GM12878 (cell line): ENCODE results near the gene RIPOR1. TPM values are rescaled to one million over a fixed set of nuclear protein-coding genes. Genes with fewer than 3 reads are reported as not detected.
A peak's percentile ranks its signal among the peaks of the same experiment; 100 is the strongest.

Experiments
- CBX3 ChIP-seq: fragments of 200-600 bp; sonication (generic); IDR thresholded peaks from 2 replicates; pipeline ENCODE4 v1.6.1; 2016; ENCODE audit warnings: low read depth, borderline replicate concordance
- CTCF ChIP-seq, 3 experiments: IDR thresholded peaks in 2 of 3; conservative IDR thresholded peaks in 1 of 3; 2 replicates each; pipeline ENCODE4 v1.5.1; 2011; ENCODE audit warnings: low read depth in 3 of 3, low read length in 3 of 3, mild to moderate bottlenecking in 3 of 3, control low read depth in 2 of 3, moderate library complexity in 2 of 3, inconsistent platforms in 1 of 3, mixed read lengths in 1 of 3; ENCODE audit not compliant: control insufficient read depth in 2 of 3, insufficient read depth in 1 of 3; ENCODE audit errors: extremely low read depth in 1 of 3
- CUX1 ChIP-seq: IDR thresholded peaks from 2 replicates; pipeline ENCODE4 v1.6.1; 2012; ENCODE audit warnings: improper control_type of control experiment, low read depth, low read length; ENCODE audit not compliant: insufficient replicate concordance
- EGR1 ChIP-seq, 2 experiments: IDR thresholded peaks; 1 replicate in 1 of 2; 2 replicates in 1 of 2; pipeline ENCODE4 v1.6.1; 2011 to 2012; ENCODE audit warnings: low read depth in 2 of 2, low read length in 2 of 2, borderline replicate concordance in 1 of 2, mild to moderate bottlenecking in 1 of 2, moderate library complexity in 1 of 2
- GABPA ChIP-seq: IDR thresholded peaks from 2 replicates; pipeline ENCODE4 v1.6.1; 2014; ENCODE audit warnings: antibody characterized with exemption, low read depth, mild to moderate bottlenecking, inconsistent platforms
- HCFC1 ChIP-seq: fragments of 150-350 bp; IDR thresholded peaks from 2 replicates; pipeline ENCODE4 v1.6.1; 2014; ENCODE audit warnings: low read length
- IKZF1 ChIP-seq: fragments of 450-650 bp; conservative IDR thresholded peaks from 2 replicates; pipeline ENCODE4 v1.6.1; 2017; ENCODE audit warnings: antibody characterized with exemption, mild to moderate bottlenecking
- LARP7 ChIP-seq: fragments of 450-650 bp; IDR thresholded peaks from 2 replicates; pipeline ENCODE4 v1.6.1; 2017; ENCODE audit warnings: mild to moderate bottlenecking
- NFXL1 ChIP-seq: fragments of 450-650 bp; IDR thresholded peaks from 2 replicates; pipeline ENCODE4 v1.6.1; 2017; ENCODE audit warnings: antibody characterized with exemption, mild to moderate bottlenecking, borderline replicate concordance
- NFYB ChIP-seq: IDR thresholded peaks from 2 replicates; pipeline ENCODE4 v1.6.1; 2011; ENCODE audit warnings: low read depth, mild to moderate bottlenecking, low read length, improper control_type of control experiment, moderate library complexity; ENCODE audit not compliant: insufficient read depth
- NR2F1 ChIP-seq: fragments of 450-650 bp; conservative IDR thresholded peaks from 2 replicates; pipeline ENCODE4 v1.6.1; 2017; ENCODE audit warnings: mild to moderate bottlenecking
- PAX5 ChIP-seq: IDR thresholded peaks from 2 replicates; pipeline ENCODE4 v1.6.1; 2011; ENCODE audit warnings: low read depth, low read length, borderline replicate concordance
- RBBP5 ChIP-seq: fragments of 200-600 bp; sonication (generic); conservative IDR thresholded peaks from 2 replicates; pipeline ENCODE4 v1.6.1; 2016
- SUZ12 ChIP-seq: fragments of 200-600 bp; sonication (generic); IDR thresholded peaks from one replicate; pipeline ENCODE4 v1.6.1; 2018; ENCODE audit warnings: antibody characterized with exemption, mild to moderate bottlenecking; ENCODE audit not compliant: unreplicated experiment
- TCF12 ChIP-seq: IDR thresholded peaks from 2 replicates; pipeline ENCODE4 v1.6.1; 2011; ENCODE audit warnings: low read depth, mild to moderate bottlenecking, low read length
- WRNIP1 ChIP-seq: IDR thresholded peaks from 2 replicates; pipeline ENCODE4 v1.6.1; 2011; ENCODE audit warnings: low read depth, low read length, improper control_type of control experiment, borderline replicate concordance
- polyA plus RNA-seq, 11 experiments: library from polyadenylated mRNA; depleted of rRNA in 4 of 11; unstranded in 6 of 11; stranded (reverse) in 5 of 11; fragments of >200 nt; fragmentation: Nextera tagmentation in 4 of 11; fragmentation: Illumina TruSeq in 1 of 11; extraction: Ambion mirVana in 4 of 11; extraction: Trizol in 1 of 11; gene quantifications; 1 replicate in 1 of 11; 2 replicates in 10 of 11; pipeline versions ENCODE4 v1.2.1 to v1.2.3, GENCODE V29; 2011 to 2016; ENCODE audit warnings: inconsistent platforms in 2 of 11, missing spikeins in 2 of 11, low read depth in 1 of 11
- total RNA-seq, 4 experiments: library from RNA; depleted of rRNA in 3 of 4; stranded (reverse); fragments of >200 nt in 3 of 4; fragmentation: Illumina TruSeq in 1 of 4; extraction: Trizol in 1 of 4; gene quantifications; 2 replicates each; pipeline versions ENCODE4 v1.2.1 to v1.2.3, GENCODE V29; 2013 to 2021
- TF ChIP-seq, protein P1 (sequence below): fragments of 450-650 bp; IDR thresholded peaks from 2 replicates; pipeline ENCODE4 v1.6.1; 2017; ENCODE audit warnings: borderline replicate concordance
- TF ChIP-seq, protein P2 (sequence below): fragments of 450-650 bp; formaldehyde crosslinking; IDR thresholded peaks from 2 replicates; pipeline ENCODE4 v1.4.0; 2022; ENCODE audit warnings: mild to moderate bottlenecking, moderate library complexity

RIPOR1 gene
- total and polyA plus RNA-seq, 10 of the 15 experiments (the other 5 are each of a cell fraction or from before 2014, with no cell fraction given) = 0.13 to 28.5 (median 7.0) TPM

DNA sequence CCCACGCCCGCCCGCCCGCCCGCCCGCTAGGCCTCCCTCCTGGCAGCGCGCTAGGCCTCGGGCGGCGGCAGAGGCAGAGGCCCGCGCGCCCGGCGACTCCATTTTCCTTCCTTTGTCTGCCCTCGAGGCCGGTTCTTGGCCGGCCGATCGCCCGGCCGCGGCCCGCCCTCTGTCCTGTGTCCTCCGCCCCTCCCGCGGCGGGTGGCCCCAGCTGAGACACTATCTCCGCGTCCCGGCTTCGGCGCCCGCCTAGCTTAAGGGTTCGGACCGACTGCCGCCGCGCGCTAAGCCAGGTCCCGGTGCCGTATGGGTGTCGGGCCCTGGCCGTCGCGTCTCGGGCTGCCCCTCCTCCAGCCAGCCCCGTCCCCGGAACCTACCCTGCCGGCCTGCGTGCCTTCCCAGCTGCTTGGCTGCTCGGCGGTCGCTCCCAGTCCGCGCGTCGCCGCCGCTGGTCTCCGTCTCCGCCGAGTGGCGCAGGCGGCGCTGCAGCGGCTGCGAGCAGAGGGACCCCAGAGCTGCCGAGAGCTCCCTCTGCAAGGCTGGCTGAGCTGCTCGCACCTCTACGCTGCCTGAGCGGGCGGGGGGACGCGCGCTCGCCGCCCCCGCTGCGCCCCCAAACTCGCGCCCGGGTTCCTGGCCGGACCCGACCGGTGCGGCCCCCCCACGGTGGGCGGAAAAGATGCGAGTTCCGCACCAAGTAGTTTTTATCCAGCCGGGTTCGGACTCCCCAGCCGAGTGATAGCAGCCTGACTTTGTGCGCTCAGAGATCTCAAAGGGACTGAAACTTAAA lies 34.5 kb downstream of the RIPOR1 start (continued):
- peak in 2 of 3 experiments; percentile 30 to 39; a peak in 2 of 6 replicates for TF ChIP-seq CTCF (IDR thresholded peaks at IDR 0.05 in 2 of 3, conservative IDR thresholded peaks at IDR 0.05 in 1 of 3; ENCODE audit: control insufficient read depth in 2 of 3, extremely low read depth in 1 of 3, insufficient read depth in 1 of 3, low read depth in 3 of 3, low read length in 3 of 3)
- TF ChIP-seq NFYB = no peak
- no peak for TF ChIP-seq PAX5
- no peak for TF ChIP-seq CUX1
- peak; percentile 67 for TF ChIP-seq IKZF1
- no peak for TF ChIP-seq NR2F1
- no peak for TF ChIP-seq NFXL1
- TF ChIP-seq, protein P1, sequence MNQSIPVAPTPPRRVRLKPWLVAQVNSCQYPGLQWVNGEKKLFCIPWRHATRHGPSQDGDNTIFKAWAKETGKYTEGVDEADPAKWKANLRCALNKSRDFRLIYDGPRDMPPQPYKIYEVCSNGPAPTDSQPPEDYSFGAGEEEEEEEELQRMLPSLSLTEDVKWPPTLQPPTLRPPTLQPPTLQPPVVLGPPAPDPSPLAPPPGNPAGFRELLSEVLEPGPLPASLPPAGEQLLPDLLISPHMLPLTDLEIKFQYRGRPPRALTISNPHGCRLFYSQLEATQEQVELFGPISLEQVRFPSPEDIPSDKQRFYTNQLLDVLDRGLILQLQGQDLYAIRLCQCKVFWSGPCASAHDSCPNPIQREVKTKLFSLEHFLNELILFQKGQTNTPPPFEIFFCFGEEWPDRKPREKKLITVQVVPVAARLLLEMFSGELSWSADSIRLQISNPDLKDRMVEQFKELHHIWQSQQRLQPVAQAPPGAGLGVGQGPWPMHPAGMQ = no peak
- peak; percentile 79 for TF ChIP-seq LARP7
- TF ChIP-seq HCFC1 = no peak; the same call in 1 of the 2 replicates
- no peak for TF ChIP-seq GABPA
- no peak for TF ChIP-seq WRNIP1
- TF ChIP-seq, protein P2, sequence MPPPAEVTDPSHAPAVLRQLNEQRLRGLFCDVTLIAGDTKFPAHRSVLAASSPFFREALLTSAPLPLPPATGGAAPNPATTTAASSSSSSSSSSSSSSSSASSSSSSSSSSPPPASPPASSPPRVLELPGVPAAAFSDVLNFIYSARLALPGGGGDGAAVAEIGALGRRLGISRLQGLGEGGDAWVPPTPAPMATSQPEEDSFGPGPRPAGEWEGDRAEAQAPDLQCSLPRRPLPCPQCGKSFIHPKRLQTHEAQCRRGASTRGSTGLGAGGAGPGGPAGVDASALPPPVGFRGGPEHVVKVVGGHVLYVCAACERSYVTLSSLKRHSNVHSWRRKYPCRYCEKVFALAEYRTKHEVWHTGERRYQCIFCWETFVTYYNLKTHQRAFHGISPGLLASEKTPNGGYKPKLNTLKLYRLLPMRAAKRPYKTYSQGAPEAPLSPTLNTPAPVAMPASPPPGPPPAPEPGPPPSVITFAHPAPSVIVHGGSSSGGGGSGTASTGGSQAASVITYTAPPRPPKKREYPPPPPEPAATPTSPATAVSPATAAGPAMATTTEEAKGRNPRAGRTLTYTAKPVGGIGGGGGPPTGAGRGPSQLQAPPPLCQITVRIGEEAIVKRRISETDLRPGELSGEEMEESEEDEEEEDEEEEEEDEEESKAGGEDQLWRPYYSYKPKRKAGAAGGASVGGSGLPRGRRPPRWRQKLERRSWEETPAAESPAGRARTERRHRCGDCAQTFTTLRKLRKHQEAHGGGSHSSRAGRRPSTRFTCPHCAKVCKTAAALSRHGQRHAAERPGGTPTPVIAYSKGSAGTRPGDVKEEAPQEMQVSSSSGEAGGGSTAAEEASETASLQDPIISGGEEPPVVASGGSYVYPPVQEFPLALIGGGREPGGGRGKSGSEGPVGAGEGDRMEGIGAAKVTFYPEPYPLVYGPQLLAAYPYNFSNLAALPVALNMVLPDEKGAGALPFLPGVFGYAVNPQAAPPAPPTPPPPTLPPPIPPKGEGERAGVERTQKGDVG (CRISPR knock-in tag) = no peak
- TF ChIP-seq TCF12 = no peak
- TF ChIP-seq RBBP5 = no peak
- TF ChIP-seq CBX3 = no peak
- TF ChIP-seq SUZ12 = no peak
- peak in 1 of 2 experiments; percentile 86; a peak in 1 of 3 replicates for TF ChIP-seq EGR1 (IDR thresholded peaks at IDR 0.05; ENCODE audit: borderline replicate concordance in 1 of 2, low read depth in 2 of 2, low read length in 2 of 2)
